Osteoblast (primary cell): ENCODE data around the gene MMP24OS. TPM values are rescaled to one million over a fixed set of nuclear protein-coding genes. Genes with fewer than 3 reads are reported as not detected.
"Not testable (repeated sequence)": the region's sequence is repeated elsewhere in the genome, so short reads cannot be mapped to it uniquely, and the experiment has no call there.

Experiments used
- DNase-seq: peaks from one replicate; pipeline ENCODE4 v3.0.0; 2011; ENCODE audit warnings: low spot score, mixed read lengths; ENCODE audit not compliant: insufficient read length; ENCODE audit errors: missing footprints
- H2AFZ ChIP-seq: 2 replicates; pipeline ENCODE4 v1.6.0; 2011; ENCODE audit warnings: mild to moderate bottlenecking, low read length
- H3K27ac ChIP-seq: 2 replicates; pipeline ENCODE4 v1.5.1; 2011; ENCODE audit warnings: mild to moderate bottlenecking, low read depth, low read length, moderate library complexity
- H3K27me3 ChIP-seq: 2 replicates; pipeline ENCODE4 v1.6.0; 2012; ENCODE audit warnings: mild to moderate bottlenecking, control low read depth, inconsistent platforms, low read length, moderate library complexity; ENCODE audit not compliant: insufficient read depth
- H3K36me3 ChIP-seq: 2 replicates; pipeline ENCODE4 v1.5.1; 2011; ENCODE audit warnings: mild to moderate bottlenecking, low read length, control low read depth, moderate library complexity; ENCODE audit not compliant: insufficient read depth
- H3K4me1 ChIP-seq: 2 replicates; pipeline ENCODE4 v1.5.1; 2011; ENCODE audit warnings: mild to moderate bottlenecking, low read length, control low read depth, moderate library complexity; ENCODE audit not compliant: insufficient read depth
- H3K4me2 ChIP-seq: 2 replicates; pipeline ENCODE4 v1.6.0; 2011; ENCODE audit warnings: mild to moderate bottlenecking, low read length; ENCODE audit not compliant: insufficient read depth
- H3K4me3 ChIP-seq: fragments of 200-600 bp; sonication (generic); 3 replicates; pipeline ENCODE4 v1.5.1; 2012; ENCODE audit warnings: mild to moderate bottlenecking, low read length, inconsistent platforms; ENCODE audit not compliant: insufficient read depth
- H3K79me2 ChIP-seq: 2 replicates; pipeline ENCODE4 v1.6.0; 2012; ENCODE audit warnings: mild to moderate bottlenecking, low read length, control low read depth, inconsistent platforms; ENCODE audit not compliant: insufficient read depth
- H3K9me3 ChIP-seq: 2 replicates; pipeline ENCODE4 v1.5.1; 2011; ENCODE audit warnings: low read depth, low read length, control low read depth
- H4K20me1 ChIP-seq: 2 replicates; pipeline ENCODE4 v1.6.0; 2012; ENCODE audit warnings: mild to moderate bottlenecking, low read length, control low read depth; ENCODE audit not compliant: insufficient read depth
- total RNA-seq: library from RNA; depleted of rRNA; stranded (reverse); fragments of >200 nt; gene quantifications from 2 replicates; pipeline ENCODE4 v1.2.3, GENCODE V29; 2012
- TF ChIP-seq, protein P1 (sequence below): IDR thresholded peaks from 2 replicates; pipeline ENCODE4 v1.5.1; 2011; ENCODE audit warnings: mild to moderate bottlenecking, low read depth, low read length, moderate library complexity; ENCODE audit errors: extremely low read depth

MMP24OS gene
- total RNA-seq, 1 donor = 22.1 TPM

GRCh38 chr20:35263532-35264341 is 14.2 kb downstream of the MMP24OS start:
- H3K9me3 ChIP-seq = no peaks in the 10 kb centered on the region
- H4K20me1 ChIP-seq = peaks cover 8% of the 10 kb centered on the region
- H3K4me1 ChIP-seq = peaks cover 13% of the 10 kb centered on the region
- H3K4me2 ChIP-seq = peak overlapping the region; percentile 69
- no peaks in the 10 kb centered on the region for H3K79me2 ChIP-seq
- H2AFZ ChIP-seq = no peak overlapping the region
- peaks cover 10% of the 10 kb centered on the region for H3K36me3 ChIP-seq
- H3K4me3 ChIP-seq = peak overlapping the region; percentile 37
- TF ChIP-seq, protein P1, sequence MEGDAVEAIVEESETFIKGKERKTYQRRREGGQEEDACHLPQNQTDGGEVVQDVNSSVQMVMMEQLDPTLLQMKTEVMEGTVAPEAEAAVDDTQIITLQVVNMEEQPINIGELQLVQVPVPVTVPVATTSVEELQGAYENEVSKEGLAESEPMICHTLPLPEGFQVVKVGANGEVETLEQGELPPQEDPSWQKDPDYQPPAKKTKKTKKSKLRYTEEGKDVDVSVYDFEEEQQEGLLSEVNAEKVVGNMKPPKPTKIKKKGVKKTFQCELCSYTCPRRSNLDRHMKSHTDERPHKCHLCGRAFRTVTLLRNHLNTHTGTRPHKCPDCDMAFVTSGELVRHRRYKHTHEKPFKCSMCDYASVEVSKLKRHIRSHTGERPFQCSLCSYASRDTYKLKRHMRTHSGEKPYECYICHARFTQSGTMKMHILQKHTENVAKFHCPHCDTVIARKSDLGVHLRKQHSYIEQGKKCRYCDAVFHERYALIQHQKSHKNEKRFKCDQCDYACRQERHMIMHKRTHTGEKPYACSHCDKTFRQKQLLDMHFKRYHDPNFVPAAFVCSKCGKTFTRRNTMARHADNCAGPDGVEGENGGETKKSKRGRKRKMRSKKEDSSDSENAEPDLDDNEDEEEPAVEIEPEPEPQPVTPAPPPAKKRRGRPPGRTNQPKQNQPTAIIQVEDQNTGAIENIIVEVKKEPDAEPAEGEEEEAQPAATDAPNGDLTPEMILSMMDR = no peak
- H3K27ac ChIP-seq = no peak overlapping the region
- peak; percentile 76 for DNase-seq
- H3K27me3 ChIP-seq = no peaks in the 10 kb centered on the region

DNA sequence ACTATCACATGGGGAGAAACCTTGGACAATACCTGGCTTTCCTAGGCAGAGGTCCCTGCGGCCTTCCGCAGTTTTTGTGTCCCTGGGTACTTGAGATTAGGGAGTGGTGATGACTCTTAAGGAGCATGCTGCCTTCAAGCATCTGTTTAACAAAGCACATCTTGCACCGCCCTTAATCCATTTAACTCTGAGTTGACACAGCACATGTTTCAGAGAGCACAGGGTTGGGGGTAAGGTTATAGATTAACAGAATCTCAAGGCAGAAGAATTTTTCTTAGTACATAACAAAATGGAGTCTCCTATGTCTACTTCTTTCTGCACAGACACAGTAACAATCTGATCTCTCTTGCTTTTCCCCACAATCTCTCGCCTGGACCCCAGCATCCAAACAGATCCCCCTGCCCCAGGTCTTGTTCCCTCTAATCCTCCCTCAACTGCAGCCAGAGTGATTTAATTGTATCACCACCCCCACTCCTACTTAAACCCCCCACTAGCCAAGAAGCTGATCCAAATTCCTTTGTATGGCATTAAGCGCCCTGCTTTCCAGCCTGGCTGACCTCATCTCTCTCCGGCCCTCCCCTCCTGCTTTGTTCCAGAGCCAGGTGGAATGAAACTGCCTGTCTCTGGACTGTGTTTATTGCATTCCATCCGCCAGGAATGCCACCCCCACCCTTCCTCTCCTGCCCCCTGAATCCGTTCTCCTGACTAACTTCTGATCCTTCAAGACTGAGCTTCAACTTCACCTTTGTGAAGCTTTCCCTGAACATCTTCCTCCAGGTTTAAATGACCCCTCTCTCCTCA is 15.0 kb downstream of the MMP24OS start:
- Histone ChIP-seq H3K4me1 (peaks cover 13% of the 10 kb centered on the region), H3K4me2 (peak overlapping the region; percentile 69), H3K4me3 (peak overlapping the region; percentile 37)
- DNase-seq = peak; percentile 87
- H4K20me1 ChIP-seq, H3K36me3 ChIP-seq, H2AFZ ChIP-seq, H3K27ac ChIP-seq, H3K79me2 ChIP-seq, H3K9me3 ChIP-seq, H3K27me3 ChIP-seq: not testable (repeated sequence)

GRCh38 chr20:35262321-35262720 is 15.6 kb downstream of the MMP24OS start:
- not testable (repeated sequence) for H3K9me3 ChIP-seq, H3K4me2 ChIP-seq, H3K27me3 ChIP-seq, H3K36me3 ChIP-seq, DNase-seq, H3K27ac ChIP-seq, H3K4me3 ChIP-seq, H3K79me2 ChIP-seq, H2AFZ ChIP-seq
- Histone ChIP-seq H3K4me1 (peaks cover 19% of the 10 kb centered on the region), H4K20me1 (peaks cover 11% of the 10 kb centered on the region)

DNA sequence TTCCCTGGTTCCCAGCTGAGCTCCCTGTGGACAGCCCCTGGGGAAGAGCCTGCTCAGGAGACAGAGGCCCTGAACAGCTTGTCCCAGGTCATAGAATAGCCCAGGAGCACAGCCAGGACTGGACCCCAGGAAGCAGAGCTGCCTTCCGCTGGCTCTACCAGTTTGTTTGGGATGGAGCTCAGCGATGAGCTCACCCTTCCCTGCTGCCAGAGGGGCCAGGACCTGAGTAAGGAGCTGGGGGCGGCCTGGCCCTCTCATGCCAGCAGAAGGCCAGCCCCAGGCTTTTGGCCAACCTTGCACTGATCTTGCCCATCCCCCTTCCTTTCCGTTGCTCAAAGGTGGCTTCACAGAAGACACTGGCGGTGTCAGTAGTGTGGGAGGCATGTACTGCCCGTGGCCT is 17.5 kb downstream of the MMP24OS start:
- Histone ChIP-seq H3K27ac (no peak overlapping the region), H3K27me3 (no peaks in the 10 kb centered on the region), H3K79me2 (no peaks in the 10 kb centered on the region), H3K9me3 (no peaks in the 10 kb centered on the region), H3K4me3 (no peak overlapping the region), H4K20me1 (peaks cover 14% of the 10 kb centered on the region), H3K36me3 (no peaks in the 10 kb centered on the region), H3K4me1 (peaks cover 20% of the 10 kb centered on the region), H2AFZ (no peak overlapping the region), H3K4me2 (no peak overlapping the region)
- TF ChIP-seq, protein P1 = no peak
- DNase-seq = no peak
